ENCODE measurements around the gene PIK3CA.

DNA sequence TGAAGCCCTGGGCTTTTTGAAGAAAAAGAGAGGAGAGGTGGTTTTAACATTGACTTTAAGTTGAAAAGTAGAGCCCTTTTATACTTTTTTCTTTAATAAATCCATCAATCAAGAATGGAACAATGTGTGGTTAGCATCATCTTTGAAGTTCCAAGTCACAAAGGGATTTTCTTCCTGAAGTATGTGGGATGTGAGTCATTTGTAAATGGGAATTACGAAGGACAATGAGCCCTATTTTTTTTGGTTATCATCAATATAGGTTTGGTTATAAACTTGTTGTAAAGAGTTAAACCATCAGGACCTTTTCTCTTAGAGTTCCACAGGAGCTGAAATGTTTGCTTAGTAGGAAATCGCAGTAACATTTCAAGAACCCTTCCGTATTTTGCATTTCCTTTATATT lies 38.3 kb downstream of the PIK3CA start:
- TF ChIP-seq EZH2 (IDR thresholded peaks at IDR 0.05) (no peak), FOXP2 (optimal IDR thresholded peaks at IDR 0.05; ENCODE audit: control extremely low read depth, extremely low read length, insufficient read depth) (no peak)
